ENCODE results near the gene NEB.

GRCh38 chr2:151781642-151782041 is 47.4 kb upstream of the NEB start:
- TF ChIP-seq, protein P1, sequence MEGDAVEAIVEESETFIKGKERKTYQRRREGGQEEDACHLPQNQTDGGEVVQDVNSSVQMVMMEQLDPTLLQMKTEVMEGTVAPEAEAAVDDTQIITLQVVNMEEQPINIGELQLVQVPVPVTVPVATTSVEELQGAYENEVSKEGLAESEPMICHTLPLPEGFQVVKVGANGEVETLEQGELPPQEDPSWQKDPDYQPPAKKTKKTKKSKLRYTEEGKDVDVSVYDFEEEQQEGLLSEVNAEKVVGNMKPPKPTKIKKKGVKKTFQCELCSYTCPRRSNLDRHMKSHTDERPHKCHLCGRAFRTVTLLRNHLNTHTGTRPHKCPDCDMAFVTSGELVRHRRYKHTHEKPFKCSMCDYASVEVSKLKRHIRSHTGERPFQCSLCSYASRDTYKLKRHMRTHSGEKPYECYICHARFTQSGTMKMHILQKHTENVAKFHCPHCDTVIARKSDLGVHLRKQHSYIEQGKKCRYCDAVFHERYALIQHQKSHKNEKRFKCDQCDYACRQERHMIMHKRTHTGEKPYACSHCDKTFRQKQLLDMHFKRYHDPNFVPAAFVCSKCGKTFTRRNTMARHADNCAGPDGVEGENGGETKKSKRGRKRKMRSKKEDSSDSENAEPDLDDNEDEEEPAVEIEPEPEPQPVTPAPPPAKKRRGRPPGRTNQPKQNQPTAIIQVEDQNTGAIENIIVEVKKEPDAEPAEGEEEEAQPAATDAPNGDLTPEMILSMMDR (IDR thresholded peaks at IDR 0.05): no peak
- TF ChIP-seq EP300 (IDR thresholded peaks at IDR 0.05) (no peak), POLR2A (IDR thresholded peaks at IDR 0.05; ENCODE audit: low read length) (no peak), EHMT2 (IDR thresholded peaks at IDR 0.05; ENCODE audit: low read depth) (no peak), MYC (IDR thresholded peaks at IDR 0.05; ENCODE audit: borderline replicate concordance, low read length) (no peak), JUN (IDR thresholded peaks at IDR 0.05) (no peak), NFE2L2 (conservative IDR thresholded peaks at IDR 0.05; ENCODE audit: low read length) (no peak), NPAS2 (CRISPR knock-in tag; IDR thresholded peaks at IDR 0.05; ENCODE audit: borderline replicate concordance) (no peak), RNF2 (IDR thresholded peaks at IDR 0.05; ENCODE audit: borderline replicate concordance, low read depth) (no peak), REST (IDR thresholded peaks at IDR 0.05) (no peak), EHF (CRISPR knock-in tag; IDR thresholded peaks at IDR 0.05) (no peak), ZNF302 (CRISPR knock-in tag; IDR thresholded peaks at IDR 0.05) (no peak)
